ENCODE results near the gene TOR2A.

The TOR2A gene

GRCh38 chr9:127715470-127716337 is 19.4 kb downstream of the TOR2A start, which contains the start of the genes PTRH1 and TTC16:
Gene PTRH1, minus strand, starts transcription at chr9:127715663. Its CDS starts 24 bp downstream, at chr9:127715639.
Gene TTC16, plus strand, starts transcription at chr9:127716079. Its CDS starts 67 bp downstream, at chr9:127716146.
- DNase-seq, result peak; percentile 98

- DNase-seq, result peak; percentile 72
These were observed 20.1 kb downstream of the TOR2A start for GRCh38 chr9:127714951-127715469.

- peak; percentile 46 for DNase-seq
These were observed 20.9 kb downstream of the TOR2A start for GRCh38 chr9:127714020-127714750.

- DNase-seq, result no peak
These were observed 22.2 kb downstream of the TOR2A start for GRCh38 chr9:127712867-127713266.

GRCh38 chr9:127712371-127712770 is 22.7 kb downstream of the TOR2A start:
- DNase-seq, result no peak

GRCh38 chr9:127711831-127712274 is 23.2 kb downstream of the TOR2A start:
- peak; percentile 96 for DNase-seq

GRCh38 chr9:127711226-127711701 is 23.8 kb downstream of the TOR2A start:
- peak; percentile 82 for DNase-seq

- no peak for DNase-seq
These were observed 24.8 kb downstream of the TOR2A start for GRCh38 chr9:127710204-127710783.

GRCh38 chr9:127708952-127709587 is 26.0 kb downstream of the TOR2A start:
- DNase-seq, result no peak

GRCh38 chr9:127707766-127708165 is 27.3 kb downstream of the TOR2A start:
- DNase-seq, result peak; percentile 51

- peak; percentile 74 for DNase-seq
These were observed 28.3 kb downstream of the TOR2A start, which contains the start of gene CFAP157 for GRCh38 chr9:127706836-127707241. Gene CFAP157, plus strand, starts transcription at chr9:127706988. Its CDS starts 44 bp downstream, at chr9:127707032.

- DNase-seq, result no peak
These were observed 29.3 kb downstream of the TOR2A start for GRCh38 chr9:127705577-127706379.

- no peak for DNase-seq
These were observed 31.7 kb downstream of the TOR2A start for GRCh38 chr9:127703289-127703946.

- DNase-seq, result peak; percentile 46
These were observed 34.4 kb downstream of the TOR2A start for GRCh38 chr9:127700594-127701255.

GRCh38 chr9:127700140-127700539 is 35.0 kb downstream of the TOR2A start:
- DNase-seq, result no peak

- DNase-seq, result peak; percentile 18
These were observed 36.0 kb downstream of the TOR2A start for GRCh38 chr9:127698985-127699670.

GRCh38 chr9:127698386-127698785 is 36.7 kb downstream of the TOR2A start:
- no peak for DNase-seq

GRCh38 chr9:127697575-127697974 is 37.5 kb downstream of the TOR2A start:
- peak; percentile 13 for DNase-seq

- DNase-seq, result no peak
These were observed 40.0 kb downstream of the TOR2A start for GRCh38 chr9:127694890-127695720.
